ENCODE measurements around the gene ZBTB22.
A peak's percentile ranks its signal among the peaks of the same experiment; 100 is the strongest.
"Not testable (repeated sequence)": the region's sequence is repeated elsewhere in the genome, so short reads cannot be mapped to it uniquely, and the experiment has no call there.

Gene ZBTB22

GRCh38 chr6:33288141-33288920 lies 29.2 kb downstream of the ZBTB22 start:
- peak overlapping the region; percentile 95 for H3K4me3 ChIP-seq (ENCODE audit: low read depth, low read length)
- in situ Hi-C loops (cut with HindIII; ENCODE audit: low sequenced_read_pairs): no loop called here
- DNase-seq (ENCODE audit: low read depth, low spot score): no peak
- TF ChIP-seq CTCF (IDR thresholded peaks at IDR 0.05; ENCODE audit: low read depth, low read length): no peak

GRCh38 chr6:33286946-33287914 lies 30.3 kb downstream of the ZBTB22 start:
- no peak overlapping the region for H3K4me3 ChIP-seq (ENCODE audit: low read depth, low read length)
- DNase-seq (ENCODE audit: low read depth, low spot score): no peak
- in situ Hi-C loops (cut with HindIII; ENCODE audit: low sequenced_read_pairs): no loop called here
- TF ChIP-seq CTCF (IDR thresholded peaks at IDR 0.05; ENCODE audit: low read depth, low read length): no peak

GRCh38 chr6:33285214-33285613 lies 32.3 kb downstream of the ZBTB22 start:
- DNase-seq (ENCODE audit: low read depth, low spot score); H3K4me3 ChIP-seq (ENCODE audit: low read depth, low read length); in situ Hi-C loops (cut with HindIII; ENCODE audit: low sequenced_read_pairs): not testable (repeated sequence)

- no peak for TF ChIP-seq CTCF (IDR thresholded peaks at IDR 0.05; ENCODE audit: low read depth, low read length)
- in situ Hi-C loops (cut with HindIII; ENCODE audit: low sequenced_read_pairs): no loop called here
- H3K4me3 ChIP-seq (ENCODE audit: low read depth, low read length): no peak overlapping the region
- no peak for DNase-seq (ENCODE audit: low read depth, low spot score)
Measured at GRCh38 chr6:33280539-33280938, 37.0 kb downstream of the ZBTB22 start.

DNA sequence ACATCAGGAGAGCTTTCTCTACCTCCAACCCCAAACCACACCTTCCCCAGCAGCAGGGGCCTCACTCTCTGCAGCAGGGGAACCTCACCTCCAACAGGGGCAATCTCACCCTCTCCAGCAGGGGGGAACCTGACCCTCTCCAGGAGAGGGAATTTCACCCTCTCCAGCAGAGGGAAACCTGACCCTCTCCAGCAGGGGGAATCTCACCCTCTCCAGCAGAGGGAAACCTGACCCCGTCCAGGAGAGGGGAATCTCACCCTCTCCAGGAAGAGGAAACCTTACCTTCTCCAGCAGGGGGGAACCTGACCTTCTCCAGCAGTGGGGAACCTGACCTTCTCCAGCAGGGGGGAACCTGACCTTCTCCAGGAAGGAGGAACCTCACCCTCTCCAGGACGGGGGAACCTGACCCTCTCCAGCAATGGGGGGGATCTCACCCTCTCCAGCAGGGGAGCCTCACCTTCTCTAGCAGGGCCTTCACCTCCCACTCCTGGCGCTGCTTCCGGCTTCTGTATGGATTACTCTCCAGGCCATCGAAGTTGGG lies 37.5 kb downstream of the ZBTB22 start:
- H3K4me3 ChIP-seq (ENCODE audit: low read depth, low read length): no peak overlapping the region
- TF ChIP-seq CTCF (IDR thresholded peaks at IDR 0.05; ENCODE audit: low read depth, low read length): peak; percentile 53
- DNase-seq (ENCODE audit: low read depth, low spot score): peak; percentile 45
- in situ Hi-C loops (cut with HindIII; ENCODE audit: low sequenced_read_pairs): no loop called here

DNA sequence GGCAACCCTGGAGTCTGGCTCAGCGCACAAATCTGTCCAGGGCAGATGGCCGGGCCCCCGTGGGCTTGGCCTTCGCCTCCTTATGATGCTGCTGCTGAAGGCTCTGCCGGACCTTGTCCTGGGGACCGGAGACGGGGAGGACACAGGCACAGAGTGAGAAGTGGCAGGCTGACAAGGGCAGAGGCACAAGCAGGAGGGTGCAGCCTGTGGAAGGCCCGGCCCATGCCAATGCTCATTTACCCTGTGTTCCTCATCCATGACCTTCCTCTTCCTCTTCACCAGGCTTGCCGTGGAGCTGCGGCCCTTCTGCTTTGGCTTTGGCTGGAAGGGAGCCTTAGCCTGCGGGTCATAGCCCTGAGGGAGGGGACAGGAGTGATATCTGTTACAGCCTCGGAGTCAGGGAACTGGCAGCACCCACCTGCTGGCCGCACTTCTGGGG lies 38.3 kb downstream of the ZBTB22 start:
- TF ChIP-seq CTCF (IDR thresholded peaks at IDR 0.05; ENCODE audit: low read depth, low read length): no peak
- in situ Hi-C loops (cut with HindIII; ENCODE audit: low sequenced_read_pairs): no loop called here
- no peak overlapping the region for H3K4me3 ChIP-seq (ENCODE audit: low read depth, low read length)
- DNase-seq (ENCODE audit: low read depth, low spot score): no peak
